Measurements from ENCODE around the gene BTBD9.
A peak's percentile ranks its signal among the peaks of the same experiment; 100 is the strongest.

BTBD9 gene

GRCh38 chr6:38481211-38481836, 158.4 kb downstream of the BTBD9 start:
- no peak for DNase-seq (ENCODE audit: low spot score)

GRCh38 chr6:38480036-38480435, 159.7 kb downstream of the BTBD9 start:
- DNase-seq (ENCODE audit: low spot score), result no peak

GRCh38 chr6:38479331-38479730, 160.4 kb downstream of the BTBD9 start:
- DNase-seq (ENCODE audit: low spot score), result no peak

GRCh38 chr6:38477680-38478260, 162.0 kb downstream of the BTBD9 start:
- DNase-seq (ENCODE audit: low spot score), result no peak

GRCh38 chr6:38476888-38477287, 162.8 kb downstream of the BTBD9 start:
- DNase-seq (ENCODE audit: low spot score), result no peak

- no peak for DNase-seq (ENCODE audit: low spot score)
Measured at GRCh38 chr6:38476141-38476540, 163.6 kb downstream of the BTBD9 start.

- DNase-seq (ENCODE audit: low spot score), result no peak
Measured at GRCh38 chr6:38470548-38470947, 169.2 kb downstream of the BTBD9 start.

- no peak for DNase-seq (ENCODE audit: low spot score)
Measured at GRCh38 chr6:38467566-38467965, 172.2 kb downstream of the BTBD9 start.

GRCh38 chr6:38460186-38460585, 179.5 kb downstream of the BTBD9 start:
- DNase-seq (ENCODE audit: low spot score), result no peak

GRCh38 chr6:38459291-38459690, 180.4 kb downstream of the BTBD9 start:
- DNase-seq (ENCODE audit: low spot score), result no peak

- DNase-seq (ENCODE audit: low spot score), result no peak
Measured at GRCh38 chr6:38453861-38454260, 185.9 kb downstream of the BTBD9 start.

GRCh38 chr6:38452816-38453660, 186.7 kb downstream of the BTBD9 start:
- DNase-seq (ENCODE audit: low spot score), result no peak

GRCh38 chr6:38450717-38451116, 189.0 kb downstream of the BTBD9 start:
- DNase-seq (ENCODE audit: low spot score), result no peak

GRCh38 chr6:38445925-38446324, 193.8 kb downstream of the BTBD9 start:
- no peak for DNase-seq (ENCODE audit: low spot score)

- no peak for DNase-seq (ENCODE audit: low spot score)
Measured at GRCh38 chr6:38445336-38445735, 194.4 kb downstream of the BTBD9 start.

GRCh38 chr6:38443352-38444144, 196.2 kb downstream of the BTBD9 start:
- peak; percentile 78 for DNase-seq (ENCODE audit: low spot score)

- DNase-seq (ENCODE audit: low spot score), result no peak
Measured at GRCh38 chr6:38438097-38438496, 201.6 kb downstream of the BTBD9 start.

- no peak for DNase-seq (ENCODE audit: low spot score)
Measured at GRCh38 chr6:38436726-38437465, 202.8 kb downstream of the BTBD9 start.

- DNase-seq (ENCODE audit: low spot score), result no peak
Measured at GRCh38 chr6:38435330-38435729, 204.4 kb downstream of the BTBD9 start.

GRCh38 chr6:38434051-38434450, 205.7 kb downstream of the BTBD9 start:
- DNase-seq (ENCODE audit: low spot score), result no peak

- no peak for DNase-seq (ENCODE audit: low spot score)
Measured at GRCh38 chr6:38432479-38432878, 207.2 kb downstream of the BTBD9 start.

GRCh38 chr6:38432079-38432478, 207.7 kb downstream of the BTBD9 start:
- DNase-seq (ENCODE audit: low spot score), result no peak
